Skeletal muscle cell (primary cell): ENCODE results near the gene PLGRKT.
"Not testable (repeated sequence)": the region's sequence is repeated elsewhere in the genome, so short reads cannot be mapped to it uniquely, and the experiment has no call there.

Experiments used
- DNase-seq: peaks from one replicate; pipeline ENCODE4 v3.0.0-alpha.2; 2010; ENCODE audit warnings: low read depth
- H3K4me3 ChIP-seq: 2 replicates; pipeline ENCODE4 v1.5.1; 2011; ENCODE audit warnings: low read depth, mild to moderate bottlenecking, control low read depth, low read length, moderate library complexity

The PLGRKT gene

GRCh38 chr9:5453673-5454072 lies 15.9 kb upstream of the PLGRKT start:
- H3K4me3 ChIP-seq, result no peak overlapping the region
- DNase-seq, result no peak

GRCh38 chr9:5453004-5453403 lies 15.3 kb upstream of the PLGRKT start:
- no peak overlapping the region for H3K4me3 ChIP-seq
- no peak for DNase-seq

GRCh38 chr9:5452286-5452609 lies 14.5 kb upstream of the PLGRKT start:
- DNase-seq, result no peak

GRCh38 chr9:5450359-5451091 lies 12.8 kb upstream of the PLGRKT start, which contains the start of gene CD274:
Gene CD274, plus strand, starts transcription at chr9:5450542. Its CDS starts 5,572 bp downstream, at chr9:5456114.
- peak within 1 kb of the TSS; percentile 63 for H3K4me3 ChIP-seq
- DNase-seq, result peak; percentile 76

More at GRCh38 chr9:5452286-5452609, 14.5 kb upstream of the PLGRKT start:
- H3K4me3 ChIP-seq, result no peak overlapping the region

GRCh38 chr9:5449521-5450358 lies 12.0 kb upstream of the PLGRKT start:
- no peak for DNase-seq
- peak overlapping the region; percentile 63 for H3K4me3 ChIP-seq

- no peak for DNase-seq
- no peak overlapping the region for H3K4me3 ChIP-seq
These were observed 11.0 kb upstream of the PLGRKT start for GRCh38 chr9:5448461-5449435.

GRCh38 chr9:5448016-5448415 lies 10.3 kb upstream of the PLGRKT start:
- no peak for DNase-seq
- H3K4me3 ChIP-seq, result no peak overlapping the region

GRCh38 chr9:5447337-5447736 lies 9.6 kb upstream of the PLGRKT start:
- no peak overlapping the region for H3K4me3 ChIP-seq
- DNase-seq, result no peak

- DNase-seq, result no peak
- H3K4me3 ChIP-seq, result no peak overlapping the region
These were observed 8.9 kb upstream of the PLGRKT start for GRCh38 chr9:5446451-5447236.

- DNase-seq, result no peak
- no peak overlapping the region for H3K4me3 ChIP-seq
These were observed 8.2 kb upstream of the PLGRKT start for GRCh38 chr9:5445886-5446285.

- not testable (repeated sequence) for DNase-seq, H3K4me3 ChIP-seq
These were observed 7.4 kb upstream of the PLGRKT start for GRCh38 chr9:5445096-5445495.

- no peak overlapping the region for H3K4me3 ChIP-seq
- DNase-seq, result no peak
These were observed 6.1 kb upstream of the PLGRKT start for GRCh38 chr9:5443850-5444249.

GRCh38 chr9:5442400-5443011 lies 4.8 kb upstream of the PLGRKT start:
- DNase-seq, result no peak
- H3K4me3 ChIP-seq, result no peak overlapping the region

GRCh38 chr9:5441043-5441442 lies 3.3 kb upstream of the PLGRKT start:
- no peak overlapping the region for H3K4me3 ChIP-seq
- DNase-seq, result no peak

- no peak for DNase-seq
- no peak overlapping the region for H3K4me3 ChIP-seq
These were observed 2.7 kb upstream of the PLGRKT start for GRCh38 chr9:5440426-5440825.

GRCh38 chr9:5438301-5439162 lies 807 bp upstream of the PLGRKT start:
- peak overlapping the region; percentile 70 for H3K4me3 ChIP-seq
- DNase-seq, result no peak

GRCh38 chr9:5436441-5436840 lies 1.3 kb downstream of the PLGRKT start:
- H3K4me3 ChIP-seq, result no peak overlapping the region
- DNase-seq, result no peak

GRCh38 chr9:5435912-5436311 lies 1.8 kb downstream of the PLGRKT start:
- DNase-seq, result no peak

More at GRCh38 chr9:5435912-5436311, 1.8 kb downstream of the PLGRKT start:
- no peak overlapping the region for H3K4me3 ChIP-seq
